Testis (tissue), 2 donors: ENCODE measurements around the gene PANX1.

Experiments
- POLR2A ChIP-seq: fragments of 450-650 bp; IDR thresholded peaks from one replicate; pipeline ENCODE4 v1.6.1; 2017; ENCODE audit warnings: antibody characterized with exemption, mild to moderate bottlenecking, moderate library complexity
- TF ChIP-seq, protein P1 (sequence below), 3 experiments: fragments of 450-650 bp in 2 of 3; fragments of 200-600 bp in 1 of 3; sonication (generic) in 1 of 3; IDR thresholded peaks; one replicate each; pipeline ENCODE4 v1.5.1; 2016 to 2019; ENCODE audit warnings: antibody characterized with exemption in 3 of 3, mild to moderate bottlenecking in 2 of 3, moderate library complexity in 1 of 3

DNA sequence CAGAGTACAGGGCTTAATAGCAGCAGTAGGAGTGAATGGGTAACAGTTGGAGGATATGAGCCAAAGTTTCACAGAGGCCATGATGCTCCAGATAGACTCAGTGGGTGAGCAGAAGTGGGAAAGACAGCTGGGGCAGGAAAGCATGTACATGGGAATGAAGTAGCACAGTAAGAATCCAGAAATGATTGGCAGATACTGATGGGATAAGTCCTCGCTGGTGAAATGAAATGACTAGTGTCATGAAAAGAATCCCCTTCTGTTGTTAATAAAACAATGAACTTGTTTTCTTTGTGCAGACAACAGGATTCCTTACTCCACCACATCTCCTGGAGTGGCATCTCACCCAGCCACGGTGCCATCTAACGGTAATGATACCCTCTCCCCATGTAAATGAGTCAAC is 17.4 kb upstream of the PANX1 start:
- TF ChIP-seq, protein P1, sequence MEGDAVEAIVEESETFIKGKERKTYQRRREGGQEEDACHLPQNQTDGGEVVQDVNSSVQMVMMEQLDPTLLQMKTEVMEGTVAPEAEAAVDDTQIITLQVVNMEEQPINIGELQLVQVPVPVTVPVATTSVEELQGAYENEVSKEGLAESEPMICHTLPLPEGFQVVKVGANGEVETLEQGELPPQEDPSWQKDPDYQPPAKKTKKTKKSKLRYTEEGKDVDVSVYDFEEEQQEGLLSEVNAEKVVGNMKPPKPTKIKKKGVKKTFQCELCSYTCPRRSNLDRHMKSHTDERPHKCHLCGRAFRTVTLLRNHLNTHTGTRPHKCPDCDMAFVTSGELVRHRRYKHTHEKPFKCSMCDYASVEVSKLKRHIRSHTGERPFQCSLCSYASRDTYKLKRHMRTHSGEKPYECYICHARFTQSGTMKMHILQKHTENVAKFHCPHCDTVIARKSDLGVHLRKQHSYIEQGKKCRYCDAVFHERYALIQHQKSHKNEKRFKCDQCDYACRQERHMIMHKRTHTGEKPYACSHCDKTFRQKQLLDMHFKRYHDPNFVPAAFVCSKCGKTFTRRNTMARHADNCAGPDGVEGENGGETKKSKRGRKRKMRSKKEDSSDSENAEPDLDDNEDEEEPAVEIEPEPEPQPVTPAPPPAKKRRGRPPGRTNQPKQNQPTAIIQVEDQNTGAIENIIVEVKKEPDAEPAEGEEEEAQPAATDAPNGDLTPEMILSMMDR (IDR thresholded peaks at IDR 0.05) = no peak
- no peak for TF ChIP-seq POLR2A
